Sciatic nerve (tissue), 2 donors: ENCODE measurements around the gene MUC5AC. TPM values are rescaled to one million over a fixed set of nuclear protein-coding genes. Genes with fewer than 3 reads are reported as not detected.

Experiments used
- ATAC-seq: fragments of 200-7000 bp; cut with Tn5 transposase; one replicate; pipeline ENCODE4 v1.9.1; 2020; ENCODE audit warnings: mild to moderate bottlenecking, moderate library complexity
- DNase-seq: peaks from one replicate; pipeline ENCODE4 v3.0.0-alpha.2; 2020; ENCODE audit warnings: low spot score
- intact Hi-C: fragments of 100-400 bp; cut with DNase I; formaldehyde crosslinking; loops from one replicate; pipeline ENCODE4 v1.14.2; 2022
- total RNA-seq: library from RNA; stranded (reverse); fragmentation: NEBNext Ultra II Directional; extraction: Animal tissue kit (Norgen Biotek cat#: 25700); gene quantifications from one replicate; pipeline ENCODE4 v1.2.1, GENCODE V29; 2021
- donor health status: DM: no; HTN: no; CAD: no.
- donor health status: DM: no; HTN: no; CAD: no.

The MUC5AC gene
- total RNA-seq, 1 donor from 2014 or later, result 0.27 TPM

DNA sequence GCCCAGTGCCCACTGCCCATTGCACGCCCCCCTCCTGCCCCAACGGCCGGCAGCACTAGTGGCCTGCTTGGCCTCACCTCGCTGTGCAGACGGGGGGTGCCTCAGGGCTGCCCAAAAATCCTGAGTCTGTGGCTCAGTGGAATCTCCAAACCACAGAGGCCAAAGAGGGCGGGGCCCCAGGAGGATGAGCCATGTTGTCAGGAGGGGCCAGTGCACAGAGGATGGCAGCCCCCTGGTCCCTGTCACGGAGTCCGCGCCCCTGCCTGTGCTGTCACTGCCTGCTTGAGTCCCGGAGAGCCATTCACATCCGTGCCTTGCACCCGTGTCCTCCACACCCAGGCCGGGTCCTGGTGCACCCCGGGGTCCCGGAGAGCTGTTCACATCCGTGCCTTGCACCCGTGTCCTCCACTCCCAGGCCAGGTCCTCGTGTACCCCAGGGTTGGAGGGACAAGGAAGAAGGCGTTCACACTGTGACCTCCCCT, 36.4 kb upstream of the MUC5AC start:
- no peak for ATAC-seq
- DNase-seq, result no peak
- intact Hi-C loops, result no loop called here

DNA sequence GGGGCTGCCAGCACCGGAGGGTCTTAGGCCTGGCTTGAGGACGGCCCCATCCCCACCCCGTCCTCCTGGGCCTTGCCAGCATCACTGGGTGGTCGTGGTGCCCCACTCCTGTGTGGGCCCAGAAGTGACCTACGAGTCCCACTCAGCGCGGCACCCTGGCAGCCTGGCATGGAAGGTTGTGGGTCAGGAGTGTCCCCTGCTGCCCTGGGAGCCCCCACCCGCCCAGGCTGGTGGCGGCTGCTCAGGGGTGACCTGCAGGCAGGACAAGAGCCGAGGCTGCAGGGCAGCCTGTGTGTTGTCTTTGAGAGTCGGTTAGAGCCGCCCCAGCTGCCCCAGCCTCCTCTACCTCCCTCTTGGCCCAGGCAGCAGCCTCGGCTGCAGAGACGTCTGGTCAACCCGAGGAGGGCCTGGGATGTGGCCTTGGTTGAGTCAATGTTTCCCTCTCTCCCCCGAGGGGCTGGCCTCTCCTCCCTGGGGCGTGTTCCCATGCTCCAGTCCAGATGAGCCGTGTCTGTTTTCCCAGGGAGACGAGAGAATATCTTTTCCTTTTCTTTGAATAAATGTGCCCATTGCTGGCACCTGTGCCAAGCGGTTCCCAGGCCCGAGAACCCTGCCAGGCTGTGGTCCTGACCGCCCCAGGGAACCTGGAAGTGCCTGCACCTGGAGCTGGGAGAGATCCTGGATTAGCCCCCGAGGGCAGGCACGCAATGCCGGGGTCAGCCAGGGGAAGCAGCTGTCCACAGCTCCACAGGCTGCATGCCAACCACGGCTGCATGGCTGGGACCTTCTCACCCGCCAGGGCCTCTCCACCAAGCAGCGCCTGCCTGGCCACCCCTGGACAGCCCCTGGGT, 35.7 kb upstream of the MUC5AC start:
- no peak for DNase-seq
- intact Hi-C loops, result no loop called here
- ATAC-seq, result no peak

DNA sequence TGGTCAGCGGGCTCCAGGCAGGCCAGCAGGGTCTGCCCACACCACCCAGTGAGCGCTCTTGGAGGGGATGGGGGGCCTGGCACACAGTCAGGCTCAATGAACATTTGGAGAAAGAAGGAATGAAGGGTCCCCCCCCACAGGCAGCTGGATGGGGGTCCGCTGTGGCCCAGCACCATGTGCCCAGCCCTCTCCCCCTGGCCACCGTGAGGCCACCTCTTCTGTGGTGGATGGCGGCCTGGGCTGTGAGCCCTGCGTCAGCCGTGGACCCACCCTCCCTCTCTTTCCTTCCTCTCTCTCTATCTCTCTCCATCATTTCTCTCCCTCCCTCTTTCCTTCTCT, 35.1 kb upstream of the MUC5AC start:
- intact Hi-C loops, result no loop called here
- ATAC-seq (no peak), DNase-seq (no peak)

DNA sequence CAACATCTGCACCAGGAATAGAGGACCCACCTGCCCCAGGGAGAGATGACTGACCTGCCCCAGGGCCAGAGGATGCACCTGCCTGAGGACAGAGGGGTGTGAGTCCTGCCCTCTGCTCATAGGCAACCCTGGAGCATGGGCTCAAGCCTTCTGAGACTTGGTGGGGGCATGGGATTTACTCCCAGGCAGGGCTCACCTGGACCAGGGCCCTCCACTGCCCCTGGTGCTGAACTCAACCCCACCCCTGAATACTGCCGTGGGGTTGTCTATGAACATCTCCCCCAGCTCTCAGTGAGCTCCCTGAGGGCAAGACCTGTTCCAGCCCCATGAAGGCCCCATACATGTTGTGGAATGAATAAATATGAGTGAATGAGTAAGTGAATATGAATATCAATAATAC, 33.8 kb upstream of the MUC5AC start:
- intact Hi-C loops, result no loop called here
- DNase-seq (peak; percentile 12), ATAC-seq (no peak)

DNA sequence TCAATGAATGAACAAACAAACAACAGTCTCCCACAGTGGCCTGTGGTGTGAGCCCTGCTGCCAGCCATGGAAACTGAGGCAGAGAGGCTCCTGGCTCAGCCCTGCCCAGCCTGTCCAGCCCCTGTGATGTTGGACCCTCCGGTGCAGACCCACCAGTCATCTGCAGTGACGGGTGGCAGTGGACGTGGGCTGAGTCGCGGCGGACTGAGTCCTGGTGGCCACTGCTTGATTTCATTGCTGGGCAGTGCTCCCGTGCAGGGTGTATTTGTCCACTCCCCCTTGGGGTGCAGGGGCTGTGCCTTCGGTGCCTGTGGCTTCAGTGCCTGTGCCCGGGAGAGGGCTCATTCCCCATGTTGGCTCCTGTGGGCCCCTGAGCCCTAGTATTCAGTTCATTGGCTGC, 31.9 kb upstream of the MUC5AC start:
- DNase-seq, result no peak
- intact Hi-C loops, result no loop called here
- ATAC-seq, result no peak

DNA sequence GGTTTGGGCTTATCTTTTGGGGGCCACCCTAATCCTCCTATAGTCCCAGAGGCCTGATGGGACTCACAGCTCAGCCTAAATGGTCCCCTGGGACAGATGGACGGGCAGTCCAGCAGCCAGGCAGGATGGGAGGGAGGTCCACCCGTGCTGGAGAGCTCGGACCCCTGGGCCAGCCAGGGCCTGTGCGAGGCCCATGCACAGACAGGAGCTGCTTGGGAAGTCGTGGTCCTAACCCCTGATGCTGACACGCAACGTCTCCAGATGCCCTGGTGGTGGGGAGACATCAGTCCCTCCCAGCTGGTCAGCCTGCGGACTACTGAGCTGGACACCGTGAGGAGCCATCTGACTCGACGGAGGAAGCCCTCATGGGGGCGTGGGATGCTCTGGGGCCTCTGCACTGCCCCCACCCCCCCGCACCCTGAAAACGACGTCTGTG, 31.2 kb upstream of the MUC5AC start:
- no peak for ATAC-seq
- no peak for DNase-seq
- intact Hi-C loops, result no loop called here

DNA sequence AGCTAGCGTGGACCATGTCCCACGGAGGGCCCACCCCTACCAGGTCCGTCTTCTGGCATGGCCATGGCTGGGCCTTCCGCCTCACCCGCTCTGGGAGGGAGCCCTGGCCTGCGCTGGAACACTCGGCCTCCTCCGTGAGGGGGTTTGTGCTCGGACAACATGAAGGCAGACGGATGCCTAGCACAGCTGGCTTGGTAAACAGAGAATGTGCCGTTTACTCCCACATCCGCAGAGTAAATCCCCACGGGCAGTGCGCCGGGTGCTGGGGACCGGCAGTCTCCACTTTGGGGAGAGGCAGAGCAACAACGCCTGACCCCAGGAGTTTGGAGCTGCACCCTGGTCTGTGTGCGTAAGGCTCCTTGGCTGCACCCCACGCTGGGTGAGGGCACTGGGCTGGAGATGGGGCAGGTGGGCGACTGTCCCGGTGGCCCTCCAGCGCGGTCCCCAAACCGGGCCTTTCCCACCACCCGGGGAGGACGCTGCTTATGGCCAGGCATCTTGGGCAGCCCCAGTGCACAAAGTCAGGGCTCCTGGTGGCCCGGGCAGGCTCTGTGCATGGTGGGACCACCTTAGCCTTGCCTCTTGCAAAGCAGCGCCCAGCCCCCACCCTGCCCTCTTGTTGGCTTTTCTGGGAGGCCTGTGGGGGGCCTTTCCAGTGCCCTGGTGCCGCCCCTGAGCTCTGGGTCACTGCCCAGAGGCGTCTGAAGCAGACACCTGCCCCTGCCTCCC, 30.7 kb upstream of the MUC5AC start:
- DNase-seq, result no peak
- intact Hi-C loops, result no loop called here
- no peak for ATAC-seq

DNA sequence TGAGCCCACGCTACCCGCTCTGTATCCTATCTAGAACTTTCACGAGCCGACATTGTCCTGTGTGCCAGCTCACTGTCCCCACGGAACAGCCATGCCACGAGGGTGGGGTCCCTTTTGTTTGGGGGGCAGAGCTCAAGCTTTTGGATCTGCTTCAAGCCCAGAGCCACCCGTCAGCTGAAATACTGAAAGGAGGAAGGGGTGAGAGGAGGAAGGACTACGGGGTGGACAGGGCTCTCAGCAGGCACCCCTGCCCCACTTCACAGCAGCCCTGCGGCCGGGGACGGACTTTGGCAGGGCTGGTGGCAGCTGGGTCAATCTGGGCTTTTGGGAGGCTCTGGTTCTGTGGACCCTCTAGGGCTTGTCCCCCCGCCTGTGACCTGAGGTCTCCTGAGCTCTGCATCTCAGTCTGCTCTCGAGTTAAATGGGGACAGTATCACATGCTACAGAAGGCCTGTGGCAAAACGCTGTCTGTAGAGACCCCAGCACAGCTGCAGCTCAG, 30.0 kb upstream of the MUC5AC start:
- ATAC-seq, result no peak
- intact Hi-C loops, result no loop called here
- no peak for DNase-seq

DNA sequence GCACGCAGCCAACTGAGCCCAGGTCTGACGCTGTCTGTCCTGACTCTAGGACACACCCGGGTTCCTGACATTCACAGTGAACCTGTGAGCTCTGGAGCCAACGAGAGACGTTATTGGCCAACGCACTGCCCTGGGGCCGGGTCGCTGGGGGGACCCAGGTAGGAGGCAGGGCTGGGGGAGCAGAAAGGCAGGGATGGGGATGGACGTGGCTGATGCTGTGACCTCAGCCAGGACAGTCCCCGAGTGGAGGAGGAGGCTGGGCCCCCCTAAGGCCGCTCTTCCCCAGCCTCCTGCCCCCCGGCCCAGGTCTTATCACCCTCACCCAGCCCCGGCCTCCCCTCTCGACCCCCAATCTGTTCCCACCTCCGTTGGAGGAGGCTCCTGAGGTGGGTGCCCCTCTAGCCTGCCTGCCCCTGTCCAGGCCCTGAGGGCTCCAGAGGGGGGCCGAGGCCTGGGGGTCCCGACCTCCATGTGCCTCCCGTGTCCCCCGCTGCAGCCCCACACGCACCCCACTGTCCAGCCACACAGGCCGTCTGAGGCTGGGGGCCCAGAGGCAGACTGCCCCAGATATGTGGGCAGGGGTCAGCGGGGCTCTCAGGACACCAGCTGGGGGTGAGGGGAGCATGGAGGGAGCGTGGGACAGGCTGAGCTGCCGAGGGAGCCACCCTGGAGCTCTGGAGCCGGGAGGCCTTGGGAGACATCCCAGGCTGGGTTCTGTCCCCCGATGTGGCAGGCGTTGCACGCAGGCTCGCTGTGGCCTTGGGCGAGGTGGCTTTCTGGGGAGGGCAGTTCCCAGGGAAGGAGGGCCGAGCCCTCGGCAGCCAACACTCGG, 29.2 kb upstream of the MUC5AC start:
- ATAC-seq, result no peak
- intact Hi-C loops, result no loop called here
- no peak for DNase-seq

DNA sequence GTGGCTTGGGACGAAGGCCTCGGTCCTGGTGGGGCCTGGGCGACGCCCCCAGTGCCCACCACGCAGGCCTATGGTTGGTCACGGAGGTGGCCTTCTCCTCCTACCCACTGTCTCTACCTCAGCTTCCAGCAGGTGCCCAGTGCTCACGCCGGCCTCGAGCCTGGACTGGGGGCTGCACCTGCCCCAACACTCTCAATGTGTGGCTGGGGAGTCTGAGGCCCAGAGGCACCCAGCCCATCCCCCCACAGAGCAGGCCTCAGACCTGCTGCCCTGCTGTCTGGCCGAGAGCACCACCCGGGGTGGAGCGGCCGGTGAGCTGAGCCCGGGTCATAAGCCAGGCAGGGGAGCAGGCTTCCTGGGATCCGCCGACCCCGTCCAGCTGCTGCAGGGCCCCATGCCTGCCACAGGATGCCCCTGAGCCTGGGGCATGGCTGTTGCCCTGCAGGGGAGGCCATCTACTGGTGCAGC, 28.6 kb upstream of the MUC5AC start:
- no peak for DNase-seq
- intact Hi-C loops, result no loop called here
- no peak for ATAC-seq

DNA sequence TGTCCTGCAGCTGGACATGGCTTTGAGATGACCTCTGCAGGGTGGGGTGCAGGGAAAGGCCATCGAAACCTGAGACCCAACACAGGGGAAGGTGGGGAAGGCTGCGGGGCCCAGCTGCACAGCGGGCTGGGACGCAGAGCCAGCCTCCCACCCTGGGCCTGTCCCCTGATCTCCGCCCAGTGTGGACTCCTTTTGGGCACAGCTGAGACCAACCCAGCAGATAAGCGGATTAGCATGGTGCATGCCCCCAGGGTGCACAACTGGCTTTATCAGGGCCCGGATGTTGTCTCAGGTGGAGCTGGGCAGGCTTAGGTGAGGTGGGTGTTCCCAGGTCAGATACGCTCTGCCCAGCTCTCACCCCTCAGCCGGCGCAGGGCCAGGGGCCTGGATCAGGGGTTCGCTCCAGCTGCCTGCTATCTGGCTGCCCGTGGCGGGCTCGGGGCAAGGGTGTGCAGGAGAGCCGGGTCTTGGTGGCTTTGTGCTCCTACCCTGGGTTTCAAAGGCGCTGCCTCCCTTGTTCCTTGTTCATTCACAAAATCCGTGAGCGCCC, 28.1 kb upstream of the MUC5AC start:
- DNase-seq (no peak), ATAC-seq (no peak)
- intact Hi-C loops, result no loop called here

DNA sequence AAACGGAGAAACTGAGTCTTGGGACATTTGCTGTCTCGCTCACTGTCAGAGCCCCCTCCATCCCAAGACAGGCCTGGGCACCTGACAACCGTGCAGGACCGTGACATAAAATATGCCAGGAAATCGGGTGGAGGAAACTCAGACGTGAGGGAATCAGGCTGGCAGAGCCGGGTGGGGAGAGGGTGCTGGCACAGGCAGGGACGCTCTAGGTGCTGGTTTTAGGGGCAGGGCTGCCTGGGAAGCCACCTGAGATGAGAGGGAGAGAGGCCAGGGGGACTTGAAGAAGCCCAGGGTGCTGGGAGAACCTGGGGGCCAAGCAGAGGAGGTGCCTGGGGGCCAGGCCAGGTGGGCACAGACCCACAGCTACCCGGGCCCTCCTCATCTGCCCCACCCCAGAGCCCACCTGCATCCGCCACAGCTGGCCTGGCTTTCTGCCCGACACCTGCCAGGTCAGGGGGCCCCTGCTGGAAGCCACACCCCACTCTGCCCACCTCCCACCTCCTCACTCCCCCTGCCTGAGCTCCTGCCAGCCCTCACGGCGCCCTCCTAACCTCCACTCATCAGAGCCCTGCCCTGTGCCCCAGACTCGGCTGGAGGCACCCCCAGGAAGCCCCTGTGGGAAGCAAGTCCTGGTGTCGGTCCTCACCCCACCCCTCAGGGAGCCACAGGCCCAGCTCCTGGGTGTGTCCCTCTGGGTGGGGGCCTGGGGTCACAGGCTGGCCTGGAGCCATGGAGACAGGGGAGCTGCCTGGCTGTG, 27.3 kb upstream of the MUC5AC start:
- DNase-seq, result no peak
- ATAC-seq, result no peak
- intact Hi-C loops, result no loop called here

DNA sequence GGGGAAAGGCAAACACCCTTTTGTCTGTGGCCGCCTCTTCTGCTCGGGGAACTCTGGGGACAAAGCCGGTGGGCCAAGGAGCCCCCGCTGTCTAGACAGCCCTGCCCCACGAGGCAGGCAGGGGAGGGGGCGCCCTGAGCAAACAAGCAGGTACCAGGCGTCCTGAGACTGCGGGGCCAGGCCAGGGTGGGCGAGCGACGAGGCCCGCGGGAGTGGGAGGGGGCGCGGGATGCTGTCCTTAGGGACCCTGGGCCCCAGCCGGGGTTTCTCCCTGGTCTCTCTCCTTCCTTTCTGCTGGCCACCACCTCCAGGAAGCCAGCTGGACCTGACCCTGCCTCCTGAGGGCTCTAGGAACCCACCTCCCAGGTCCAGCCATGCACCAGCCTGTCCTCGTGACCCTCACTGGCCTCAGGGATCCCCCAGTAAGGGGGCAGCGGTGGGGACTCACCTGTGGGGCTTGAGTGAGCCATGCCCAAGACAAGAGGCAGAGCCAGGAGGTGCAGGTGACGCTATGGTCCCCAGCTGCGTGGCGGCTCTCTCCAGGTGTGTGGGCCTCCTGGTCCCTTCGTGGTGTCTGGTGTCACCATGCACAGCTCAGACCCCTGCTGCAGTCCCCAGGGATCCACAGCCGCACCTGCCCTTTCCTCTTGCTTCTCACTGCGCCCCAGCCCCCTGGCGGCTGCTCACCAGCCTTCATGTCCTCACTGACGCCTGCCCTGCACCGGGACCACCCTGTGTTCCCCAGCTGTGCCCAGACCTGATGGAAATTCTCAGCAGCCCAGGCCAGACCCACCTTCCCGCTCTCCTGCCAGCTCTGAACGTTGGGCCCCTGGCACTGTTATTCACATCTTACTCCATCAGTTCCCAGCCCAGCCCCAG, 26.5 kb upstream of the MUC5AC start:
- intact Hi-C loops, result no loop called here
- ATAC-seq, result no peak
- DNase-seq, result no peak

DNA sequence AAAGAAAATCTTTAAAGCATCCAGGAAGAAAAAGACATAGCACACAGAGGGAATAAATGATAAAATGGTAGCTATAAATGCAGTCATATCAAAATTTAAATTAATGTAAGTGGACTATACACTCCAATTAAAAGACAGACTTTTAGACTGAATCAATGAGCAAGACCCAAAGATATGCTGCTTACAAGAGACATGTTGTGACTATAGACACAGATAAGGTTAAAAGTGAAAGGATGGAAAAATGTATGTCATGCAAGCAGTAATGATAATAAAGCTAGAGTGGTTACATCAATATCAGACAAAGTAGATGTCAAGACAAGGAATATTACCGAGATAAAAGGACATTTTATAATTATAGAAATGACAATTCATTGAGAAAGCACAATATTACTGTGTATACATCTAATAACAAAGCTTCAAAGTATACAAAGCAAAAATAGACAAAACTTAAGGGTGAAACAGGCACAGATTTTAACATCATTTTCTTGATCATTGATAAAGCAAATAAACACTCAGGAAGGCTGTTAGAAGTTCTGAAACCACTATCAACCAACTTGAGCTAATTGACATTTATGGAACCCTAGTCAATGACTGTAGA, 22.8 kb upstream of the MUC5AC start:
- DNase-seq (no peak), ATAC-seq (no peak)
- intact Hi-C loops, result no loop called here

DNA sequence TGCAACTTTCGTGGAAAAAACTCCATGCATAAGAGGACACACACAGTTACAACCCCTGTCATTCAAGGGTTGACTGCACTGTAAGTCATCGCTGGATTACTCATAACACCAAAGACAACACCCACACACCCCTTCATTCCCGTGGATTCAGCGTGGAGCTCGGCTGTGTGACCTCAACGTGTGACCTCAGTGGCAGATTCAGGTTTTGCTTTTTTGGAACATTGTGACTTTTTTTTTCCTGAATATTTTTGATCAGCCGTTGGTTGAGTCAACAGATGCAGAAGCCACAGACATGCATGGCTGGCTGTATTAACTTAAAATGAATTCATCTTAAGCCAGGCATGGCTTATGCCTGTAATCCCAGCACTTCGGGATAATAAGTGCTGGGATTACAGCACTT, 19.7 kb upstream of the MUC5AC start:
- DNase-seq, result no peak
- no peak for ATAC-seq
- intact Hi-C loops, result no loop called here

DNA sequence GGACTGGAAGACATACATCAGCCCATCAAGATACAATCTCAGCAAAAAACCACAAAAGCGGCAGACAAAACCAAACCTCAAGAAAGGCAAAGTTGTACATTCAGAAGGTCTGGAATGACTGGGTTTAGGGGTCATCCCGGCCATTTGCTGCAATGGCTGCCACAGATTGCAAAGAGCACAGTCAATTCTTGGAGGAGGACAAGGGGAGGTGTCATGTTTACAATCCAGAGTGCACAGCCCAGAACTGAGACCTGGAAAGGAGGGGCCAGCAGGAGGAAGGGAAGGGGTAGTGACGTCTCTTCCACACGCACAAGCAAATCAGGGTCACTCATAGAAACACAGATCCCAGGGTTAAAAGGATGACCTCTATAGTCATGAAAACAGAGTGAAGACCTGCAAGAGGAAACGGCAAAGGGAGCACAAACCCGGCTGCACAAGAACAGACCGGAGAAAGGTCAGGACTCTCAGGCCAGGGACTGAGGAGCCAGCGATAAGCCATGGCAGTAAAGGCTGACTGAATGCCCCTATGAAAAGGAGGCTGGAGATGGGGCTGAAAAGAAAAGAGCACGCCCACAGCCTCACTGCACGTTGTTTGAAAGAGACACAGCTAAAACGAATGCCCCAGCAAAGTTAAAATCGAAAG, 18.2 kb upstream of the MUC5AC start:
- intact Hi-C loops, result no loop called here
- DNase-seq (no peak), ATAC-seq (no peak)
